HepG2 (cell line): ENCODE measurements around the gene GNG7. TPM values are rescaled to one million over a fixed set of nuclear protein-coding genes. Genes with fewer than 3 reads are reported as not detected.
A peak's percentile ranks its signal among the peaks of the same experiment; 100 is the strongest.

Experiments used
- BORCS8-MEF2B ChIP-seq: sonication (generic); formaldehyde crosslinking; IDR thresholded peaks from 2 replicates; pipeline ENCODE4 v1.8.0; 2022; ENCODE audit warnings: mild to moderate bottlenecking, missing genetic modification reagents
- CAMTA2 ChIP-seq: sonication (generic); formaldehyde crosslinking; IDR thresholded peaks from 2 replicates; pipeline ENCODE4 v1.4.0; 2020; ENCODE audit warnings: mild to moderate bottlenecking, missing genetic modification reagents, borderline replicate concordance
- HDAC1 ChIP-seq: sonication (generic); formaldehyde crosslinking; IDR thresholded peaks from 2 replicates; pipeline ENCODE4 v1.5.1; 2020; ENCODE audit warnings: mild to moderate bottlenecking, missing genetic modification reagents
- HOXA9 ChIP-seq: sonication (generic); formaldehyde crosslinking; IDR thresholded peaks from 2 replicates; pipeline ENCODE4 v1.8.1; 2022; ENCODE audit warnings: missing genetic modification reagents, mild to moderate bottlenecking, moderate library complexity, borderline replicate concordance
- KDM5B ChIP-seq: sonication (generic); formaldehyde crosslinking; IDR thresholded peaks from 2 replicates; pipeline ENCODE4 v1.4.0; 2020; ENCODE audit warnings: missing genetic modification reagents, mild to moderate bottlenecking, borderline replicate concordance
- NONO ChIP-seq, 2 experiments: fragments of 450-650 bp in 1 of 2; sonication (generic) in 1 of 2; formaldehyde crosslinking in 1 of 2; IDR thresholded peaks in 1 of 2; conservative IDR thresholded peaks in 1 of 2; 2 replicates each; pipeline versions ENCODE4 v1.6.1 to v1.8.0; 2017 to 2022; ENCODE audit warnings: mild to moderate bottlenecking in 1 of 2, missing genetic modification reagents in 1 of 2, moderate library complexity in 1 of 2
- U2AF2 ChIP-seq: fragments of 200-400 bp; formaldehyde crosslinking; IDR thresholded peaks from 2 replicates; pipeline ENCODE4 v1.6.1; 2017; ENCODE audit warnings: low read depth, mild to moderate bottlenecking, low read length
- ZNF317 ChIP-seq: sonication (generic); formaldehyde crosslinking; IDR thresholded peaks from 2 replicates; pipeline ENCODE4 v1.5.0; 2020; ENCODE audit warnings: mild to moderate bottlenecking, missing genetic modification reagents
- ZNF451 ChIP-seq: sonication (generic); formaldehyde crosslinking; IDR thresholded peaks from 2 replicates; pipeline ENCODE4 v1.5.0; 2020; ENCODE audit warnings: mild to moderate bottlenecking, missing genetic modification reagents
- ZNF749 ChIP-seq: sonication (generic); formaldehyde crosslinking; IDR thresholded peaks from 2 replicates; pipeline ENCODE4 v1.8.0; 2022; ENCODE audit warnings: mild to moderate bottlenecking, missing genetic modification reagents, moderate library complexity, borderline replicate concordance
- ZSCAN29 ChIP-seq: sonication (generic); formaldehyde crosslinking; conservative IDR thresholded peaks from 2 replicates; pipeline ENCODE4 v1.4.0; 2020; ENCODE audit warnings: mild to moderate bottlenecking, missing genetic modification reagents
- polyA plus RNA-seq, 8 experiments: library from polyadenylated mRNA; depleted of rRNA in 3 of 8; stranded (reverse) in 7 of 8; unstranded in 1 of 8; fragments of >200 nt; fragmentation: Illumina TruSeq in 4 of 8; extraction: Trizol in 4 of 8; gene quantifications; 2 replicates each; pipeline versions ENCODE4 v1.2.1 to v1.2.3, GENCODE V29; 2011 to 2016; ENCODE audit warnings: low read depth in 4 of 8, missing spikeins in 1 of 8, mixed read lengths in 1 of 8; ENCODE audit not compliant: insufficient read depth in 1 of 8
- total RNA-seq, 5 experiments: library from RNA; depleted of rRNA; stranded (reverse); fragments of >200 nt; fragmentation: Illumina TruSeq; extraction: Trizol; gene quantifications; 2 replicates each; pipeline ENCODE4 v1.2.3, GENCODE V29; 2016; ENCODE audit warnings: low read depth in 1 of 5
- TF ChIP-seq, protein P1 (sequence below): sonication (generic); formaldehyde crosslinking; IDR thresholded peaks from 2 replicates; pipeline ENCODE4 v1.4.0; 2020; ENCODE audit warnings: missing genetic modification reagents, mild to moderate bottlenecking, borderline replicate concordance
- TF ChIP-seq, protein P2 (sequence below): sonication (generic); formaldehyde crosslinking; IDR thresholded peaks from 2 replicates; pipeline ENCODE4 v1.4.0; 2020; ENCODE audit warnings: missing genetic modification reagents
- TF ChIP-seq, protein P3 (sequence below): sonication (generic); formaldehyde crosslinking; IDR thresholded peaks from 2 replicates; pipeline ENCODE4 v1.5.0; 2020; ENCODE audit warnings: missing genetic modification reagents
- TF ChIP-seq, protein P4 (sequence below): sonication (generic); formaldehyde crosslinking; IDR thresholded peaks from 2 replicates; pipeline ENCODE4 v1.4.0; 2020; ENCODE audit warnings: missing genetic modification reagents, borderline replicate concordance
- TF ChIP-seq, protein P5 (sequence below): IDR thresholded peaks from 2 replicates; pipeline ENCODE4 v1.6.1; 2016; ENCODE audit warnings: low read depth, control low read depth

The GNG7 gene
- total and polyA plus RNA-seq, 2 of the 13 experiments (the other 11 are each of a cell fraction or from before 2014, with no cell fraction given) = 1.4 to 3.3 TPM

DNA sequence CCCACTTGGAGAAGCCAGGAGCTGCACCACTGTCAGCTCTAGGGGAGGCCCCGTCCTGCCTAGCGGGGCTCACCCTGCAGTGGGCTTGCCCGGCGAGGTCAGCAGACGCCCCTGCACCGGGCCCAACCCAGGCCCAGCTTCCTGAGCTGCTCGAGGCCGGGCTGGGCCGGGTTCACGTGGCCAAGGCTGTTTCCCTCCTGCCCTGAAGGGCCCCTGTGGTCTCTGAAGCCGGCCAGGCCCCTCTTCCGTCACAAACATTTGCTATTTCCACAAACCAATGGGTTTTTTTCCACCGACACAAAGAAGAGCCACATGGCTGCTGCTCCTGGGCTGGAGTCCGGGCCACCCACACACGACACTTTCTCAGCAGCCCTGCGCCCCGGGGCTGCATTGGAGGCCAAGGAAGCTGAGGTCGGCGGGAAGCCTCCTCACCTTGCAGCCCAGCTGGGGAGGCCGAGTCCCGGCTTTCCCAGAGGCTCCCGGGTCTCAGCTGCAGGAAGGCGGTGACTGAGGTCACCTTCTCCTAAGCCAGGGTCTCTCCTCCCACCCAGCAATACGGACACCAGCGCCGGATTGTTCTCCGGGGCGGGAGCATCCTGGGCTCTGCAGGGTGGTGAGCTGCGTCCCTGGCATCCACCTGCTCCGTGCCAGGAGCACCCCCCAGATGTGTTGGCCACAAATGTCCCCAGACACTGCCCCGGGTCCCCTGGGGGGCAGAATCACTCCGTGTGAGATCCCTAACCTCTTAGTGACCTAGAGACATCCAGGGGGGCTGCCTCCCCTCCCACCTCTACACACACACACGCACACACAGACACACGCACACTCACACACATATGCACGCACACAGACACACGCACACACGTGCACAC lies 146.0 kb downstream of the GNG7 start (continued):
- TF ChIP-seq, protein P1, sequence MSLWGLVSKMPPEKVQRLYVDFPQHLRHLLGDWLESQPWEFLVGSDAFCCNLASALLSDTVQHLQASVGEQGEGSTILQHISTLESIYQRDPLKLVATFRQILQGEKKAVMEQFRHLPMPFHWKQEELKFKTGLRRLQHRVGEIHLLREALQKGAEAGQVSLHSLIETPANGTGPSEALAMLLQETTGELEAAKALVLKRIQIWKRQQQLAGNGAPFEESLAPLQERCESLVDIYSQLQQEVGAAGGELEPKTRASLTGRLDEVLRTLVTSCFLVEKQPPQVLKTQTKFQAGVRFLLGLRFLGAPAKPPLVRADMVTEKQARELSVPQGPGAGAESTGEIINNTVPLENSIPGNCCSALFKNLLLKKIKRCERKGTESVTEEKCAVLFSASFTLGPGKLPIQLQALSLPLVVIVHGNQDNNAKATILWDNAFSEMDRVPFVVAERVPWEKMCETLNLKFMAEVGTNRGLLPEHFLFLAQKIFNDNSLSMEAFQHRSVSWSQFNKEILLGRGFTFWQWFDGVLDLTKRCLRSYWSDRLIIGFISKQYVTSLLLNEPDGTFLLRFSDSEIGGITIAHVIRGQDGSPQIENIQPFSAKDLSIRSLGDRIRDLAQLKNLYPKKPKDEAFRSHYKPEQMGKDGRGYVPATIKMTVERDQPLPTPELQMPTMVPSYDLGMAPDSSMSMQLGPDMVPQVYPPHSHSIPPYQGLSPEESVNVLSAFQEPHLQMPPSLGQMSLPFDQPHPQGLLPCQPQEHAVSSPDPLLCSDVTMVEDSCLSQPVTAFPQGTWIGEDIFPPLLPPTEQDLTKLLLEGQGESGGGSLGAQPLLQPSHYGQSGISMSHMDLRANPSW (CRISPR knock-in tag) = no peak
- TF ChIP-seq, protein P2, sequence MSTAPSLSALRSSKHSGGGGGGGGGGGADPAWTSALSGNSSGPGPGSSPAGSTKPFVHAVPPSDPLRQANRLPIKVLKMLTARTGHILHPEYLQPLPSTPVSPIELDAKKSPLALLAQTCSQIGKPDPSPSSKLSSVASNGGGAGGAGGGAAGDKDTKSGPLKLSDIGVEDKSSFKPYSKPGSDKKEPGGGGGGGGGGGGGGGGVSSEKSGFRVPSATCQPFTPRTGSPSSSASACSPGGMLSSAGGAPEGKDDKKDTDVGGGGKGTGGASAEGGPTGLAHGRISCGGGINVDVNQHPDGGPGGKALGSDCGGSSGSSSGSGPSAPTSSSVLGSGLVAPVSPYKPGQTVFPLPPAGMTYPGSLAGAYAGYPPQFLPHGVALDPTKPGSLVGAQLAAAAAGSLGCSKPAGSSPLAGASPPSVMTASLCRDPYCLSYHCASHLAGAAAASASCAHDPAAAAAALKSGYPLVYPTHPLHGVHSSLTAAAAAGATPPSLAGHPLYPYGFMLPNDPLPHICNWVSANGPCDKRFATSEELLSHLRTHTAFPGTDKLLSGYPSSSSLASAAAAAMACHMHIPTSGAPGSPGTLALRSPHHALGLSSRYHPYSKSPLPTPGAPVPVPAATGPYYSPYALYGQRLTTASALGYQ (CRISPR knock-in tag) = peak; percentile 57; the same call in 1 of the 2 replicates
- TF ChIP-seq BORCS8-MEF2B (CRISPR knock-in tag) (no peak), ZNF451 (CRISPR knock-in tag) (no peak), ZNF749 (no peak), NONO (IDR thresholded peaks at IDR 0.05) (no peak), NONO (CRISPR knock-in tag; conservative IDR thresholded peaks at IDR 0.05) (no peak), ZSCAN29 (CRISPR knock-in tag) (no peak), CAMTA2 (0 out of 2 replicates have a peak, but pooled peaks have one; percentile 48), KDM5B (CRISPR knock-in tag) (peak; percentile 41; the same call in 1 of the 2 replicates), U2AF2 (no peak), ZNF317 (CRISPR knock-in tag) (peak; percentile 69; the same call in 1 of the 2 replicates), HDAC1 (CRISPR knock-in tag) (peak; percentile 33; the same call in 1 of the 2 replicates), HOXA9 (no peak)
- TF ChIP-seq, protein P3, sequence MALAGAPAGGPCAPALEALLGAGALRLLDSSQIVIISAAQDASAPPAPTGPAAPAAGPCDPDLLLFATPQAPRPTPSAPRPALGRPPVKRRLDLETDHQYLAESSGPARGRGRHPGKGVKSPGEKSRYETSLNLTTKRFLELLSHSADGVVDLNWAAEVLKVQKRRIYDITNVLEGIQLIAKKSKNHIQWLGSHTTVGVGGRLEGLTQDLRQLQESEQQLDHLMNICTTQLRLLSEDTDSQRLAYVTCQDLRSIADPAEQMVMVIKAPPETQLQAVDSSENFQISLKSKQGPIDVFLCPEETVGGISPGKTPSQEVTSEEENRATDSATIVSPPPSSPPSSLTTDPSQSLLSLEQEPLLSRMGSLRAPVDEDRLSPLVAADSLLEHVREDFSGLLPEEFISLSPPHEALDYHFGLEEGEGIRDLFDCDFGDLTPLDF (CRISPR knock-in tag) = no peak
- TF ChIP-seq, protein P4, sequence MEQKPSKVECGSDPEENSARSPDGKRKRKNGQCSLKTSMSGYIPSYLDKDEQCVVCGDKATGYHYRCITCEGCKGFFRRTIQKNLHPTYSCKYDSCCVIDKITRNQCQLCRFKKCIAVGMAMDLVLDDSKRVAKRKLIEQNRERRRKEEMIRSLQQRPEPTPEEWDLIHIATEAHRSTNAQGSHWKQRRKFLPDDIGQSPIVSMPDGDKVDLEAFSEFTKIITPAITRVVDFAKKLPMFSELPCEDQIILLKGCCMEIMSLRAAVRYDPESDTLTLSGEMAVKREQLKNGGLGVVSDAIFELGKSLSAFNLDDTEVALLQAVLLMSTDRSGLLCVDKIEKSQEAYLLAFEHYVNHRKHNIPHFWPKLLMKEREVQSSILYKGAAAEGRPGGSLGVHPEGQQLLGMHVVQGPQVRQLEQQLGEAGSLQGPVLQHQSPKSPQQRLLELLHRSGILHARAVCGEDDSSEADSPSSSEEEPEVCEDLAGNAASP = no peak; the same call in 1 of the 2 replicates
- TF ChIP-seq, protein P5, sequence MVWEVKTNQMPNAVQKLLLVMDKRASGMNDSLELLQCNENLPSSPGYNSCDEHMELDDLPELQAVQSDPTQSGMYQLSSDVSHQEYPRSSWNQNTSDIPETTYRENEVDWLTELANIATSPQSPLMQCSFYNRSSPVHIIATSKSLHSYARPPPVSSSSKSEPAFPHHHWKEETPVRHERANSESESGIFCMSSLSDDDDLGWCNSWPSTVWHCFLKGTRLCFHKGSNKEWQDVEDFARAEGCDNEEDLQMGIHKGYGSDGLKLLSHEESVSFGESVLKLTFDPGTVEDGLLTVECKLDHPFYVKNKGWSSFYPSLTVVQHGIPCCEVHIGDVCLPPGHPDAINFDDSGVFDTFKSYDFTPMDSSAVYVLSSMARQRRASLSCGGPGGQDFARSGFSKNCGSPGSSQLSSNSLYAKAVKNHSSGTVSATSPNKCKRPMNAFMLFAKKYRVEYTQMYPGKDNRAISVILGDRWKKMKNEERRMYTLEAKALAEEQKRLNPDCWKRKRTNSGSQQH (CRISPR knock-in tag) = 0 out of 2 replicates have a peak, but pooled peaks have one; percentile 29
